ENCODE results near the gene KRT17. TPM values are rescaled to one million over a fixed set of nuclear protein-coding genes. Genes with fewer than 3 reads are reported as not detected.

KRT17 gene
- total RNA-seq, 2 donors from 2014 or later: not detected

DNA sequence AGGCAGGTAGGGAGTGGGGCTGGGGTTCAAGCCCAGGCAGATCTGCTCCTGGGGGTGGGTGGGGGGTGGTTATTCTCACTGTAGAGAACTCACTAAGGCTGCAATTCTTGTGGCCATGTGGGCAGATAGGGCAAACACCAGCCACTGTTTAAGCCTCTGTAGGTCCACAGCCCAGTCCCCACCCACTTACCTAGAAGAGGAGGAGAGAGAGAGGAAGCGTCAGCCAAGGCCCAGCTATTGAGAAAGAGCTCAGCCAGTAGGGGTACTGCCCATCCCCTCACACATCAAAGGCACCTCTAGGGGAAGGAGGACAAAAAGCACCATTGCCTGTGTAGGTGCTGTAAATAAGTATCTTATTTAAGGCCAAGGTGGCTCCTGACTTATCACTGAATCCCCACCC, 24.7 kb downstream of the KRT17 start:
- peaks cover 9% of the 10 kb centered on the region for H3K4me1 Mint-ChIP-seq
- no peaks in the 10 kb centered on the region for H3K36me3 Mint-ChIP-seq (ENCODE audit: low read depth)
- H3K27ac ChIP-seq (ENCODE audit: low read depth, low read length): no peak overlapping the region
- no peaks in the 10 kb centered on the region for H3K9me3 Mint-ChIP-seq
- H3K36me3 ChIP-seq (ENCODE audit: control insufficient read depth, insufficient read depth, low read length): no peaks in the 10 kb centered on the region
- no peak for DNase-seq
- H3K4me1 ChIP-seq (ENCODE audit: control insufficient read depth, insufficient read depth, low read length): peaks cover 11% of the 10 kb centered on the region
- TF ChIP-seq, protein P1, sequence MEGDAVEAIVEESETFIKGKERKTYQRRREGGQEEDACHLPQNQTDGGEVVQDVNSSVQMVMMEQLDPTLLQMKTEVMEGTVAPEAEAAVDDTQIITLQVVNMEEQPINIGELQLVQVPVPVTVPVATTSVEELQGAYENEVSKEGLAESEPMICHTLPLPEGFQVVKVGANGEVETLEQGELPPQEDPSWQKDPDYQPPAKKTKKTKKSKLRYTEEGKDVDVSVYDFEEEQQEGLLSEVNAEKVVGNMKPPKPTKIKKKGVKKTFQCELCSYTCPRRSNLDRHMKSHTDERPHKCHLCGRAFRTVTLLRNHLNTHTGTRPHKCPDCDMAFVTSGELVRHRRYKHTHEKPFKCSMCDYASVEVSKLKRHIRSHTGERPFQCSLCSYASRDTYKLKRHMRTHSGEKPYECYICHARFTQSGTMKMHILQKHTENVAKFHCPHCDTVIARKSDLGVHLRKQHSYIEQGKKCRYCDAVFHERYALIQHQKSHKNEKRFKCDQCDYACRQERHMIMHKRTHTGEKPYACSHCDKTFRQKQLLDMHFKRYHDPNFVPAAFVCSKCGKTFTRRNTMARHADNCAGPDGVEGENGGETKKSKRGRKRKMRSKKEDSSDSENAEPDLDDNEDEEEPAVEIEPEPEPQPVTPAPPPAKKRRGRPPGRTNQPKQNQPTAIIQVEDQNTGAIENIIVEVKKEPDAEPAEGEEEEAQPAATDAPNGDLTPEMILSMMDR (conservative IDR thresholded peaks at IDR 0.05): no peak
- WGBS, 2 experiments (ENCODE audit: insufficient coverage in 1 of 2, insufficient read length in 1 of 2): no CpG with 5 or more reads among the region's 1 CpG
- no peak overlapping the region for H3K27ac Mint-ChIP-seq
- no peak overlapping the region for H3K4me3 ChIP-seq (ENCODE audit: low read length)
- no peak overlapping the region for H3K4me3 Mint-ChIP-seq
- H3K27me3 ChIP-seq (ENCODE audit: control insufficient read depth, insufficient read depth, low read length, poor library complexity, severe bottlenecking): no peaks in the 10 kb centered on the region
- H3K27me3 Mint-ChIP-seq (ENCODE audit: insufficient read depth): peaks cover 9% of the 10 kb centered on the region
- no peaks in the 10 kb centered on the region for H3K9me3 ChIP-seq (ENCODE audit: control insufficient read depth, low read length)
- no peak overlapping the region for H3K9ac ChIP-seq (ENCODE audit: extremely low read depth, low read length, poor library complexity, severe bottlenecking)

DNA sequence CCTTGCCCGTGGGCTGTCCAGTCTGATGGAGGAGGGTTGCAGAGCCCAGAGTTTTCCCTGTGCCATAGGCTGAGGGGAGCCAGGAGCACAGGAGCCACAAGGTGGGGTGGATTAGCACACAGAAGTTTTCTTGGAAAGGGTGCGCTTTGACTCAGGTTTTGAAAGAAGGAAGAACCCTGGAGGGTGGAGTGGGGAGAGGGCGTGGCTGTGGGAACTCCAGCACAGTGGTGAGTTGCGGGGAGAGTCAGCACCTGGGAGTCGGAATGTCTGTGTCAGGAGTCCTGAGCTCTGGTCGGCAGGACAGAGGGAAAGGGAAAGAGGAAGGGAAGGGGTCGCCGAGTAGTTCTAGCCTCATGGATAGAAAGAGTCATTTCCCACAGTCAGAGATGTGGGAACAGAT, 28.8 kb downstream of the KRT17 start:
- no peak overlapping the region for H3K4me3 ChIP-seq (ENCODE audit: low read length)
- Mint-ChIP-seq H3K27ac (no peak overlapping the region), H3K9me3 (no peaks in the 10 kb centered on the region)

DNA sequence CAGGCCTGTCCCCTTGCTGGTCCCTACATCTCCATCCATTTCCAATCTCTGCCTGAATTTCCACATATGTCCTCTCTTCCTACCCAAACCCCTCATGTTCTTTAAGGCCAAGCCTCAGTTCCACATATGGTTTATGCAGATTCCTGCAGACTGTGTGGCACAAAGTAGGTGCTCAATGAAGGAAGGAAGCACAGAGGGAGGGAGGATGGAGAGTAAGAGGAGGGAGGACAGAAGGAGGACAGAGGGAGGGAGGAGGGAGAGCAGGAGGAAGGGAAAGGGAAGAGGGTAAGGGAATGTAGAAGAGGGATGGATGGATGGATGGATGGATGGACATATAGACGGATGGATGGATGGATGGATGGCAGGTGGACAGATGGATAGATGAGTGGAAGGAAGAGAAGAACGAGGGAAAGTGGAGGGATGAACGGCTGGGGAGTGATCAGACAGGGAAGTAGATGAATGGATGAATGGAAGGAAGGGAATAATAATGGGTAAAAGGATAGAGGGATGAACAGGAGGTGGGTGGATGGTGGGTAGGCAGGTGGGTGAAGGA, 29.9 kb downstream of the KRT17 start:
- H3K27me3 Mint-ChIP-seq (ENCODE audit: insufficient read depth): peaks cover 18% of the 10 kb centered on the region
- no peak overlapping the region for H3K27ac ChIP-seq (ENCODE audit: low read depth, low read length)
- H3K9ac ChIP-seq (ENCODE audit: extremely low read depth, low read length, poor library complexity, severe bottlenecking): no peak overlapping the region
- H3K4me1 Mint-ChIP-seq: no peaks in the 10 kb centered on the region
- no peaks in the 10 kb centered on the region for H3K4me1 ChIP-seq (ENCODE audit: control insufficient read depth, insufficient read depth, low read length)
- no peak for DNase-seq
- H3K36me3 ChIP-seq (ENCODE audit: control insufficient read depth, insufficient read depth, low read length): no peaks in the 10 kb centered on the region
- no peak overlapping the region for H3K27ac Mint-ChIP-seq
- H3K9me3 ChIP-seq (ENCODE audit: control insufficient read depth, low read length): no peaks in the 10 kb centered on the region
- no peaks in the 10 kb centered on the region for H3K27me3 ChIP-seq (ENCODE audit: control insufficient read depth, insufficient read depth, low read length, poor library complexity, severe bottlenecking)
- H3K36me3 Mint-ChIP-seq (ENCODE audit: low read depth): no peaks in the 10 kb centered on the region
- TF ChIP-seq, protein P1 (conservative IDR thresholded peaks at IDR 0.05): no peak
- no peak overlapping the region for H3K4me3 Mint-ChIP-seq
- no peaks in the 10 kb centered on the region for H3K9me3 Mint-ChIP-seq
- WGBS, 2 experiments (ENCODE audit: insufficient coverage in 1 of 2, insufficient read length in 1 of 2): 58 to 67% methylated on average over 3 of the region's 3 CpGs
- no peak overlapping the region for H3K4me3 ChIP-seq (ENCODE audit: low read length)

More for the DNA sequence above, 28.8 kb downstream of the KRT17 start:
- 83 to 88% methylated on average over 6 to 8 of the region's 8 CpGs for whole genome bisulfite sequencing, 2 experiments (ENCODE audit: insufficient coverage in 1 of 2, insufficient read length in 1 of 2)
- Mint-ChIP-seq H3K4me1 (no peaks in the 10 kb centered on the region), H3K36me3 (ENCODE audit: low read depth) (no peaks in the 10 kb centered on the region), H3K27me3 (ENCODE audit: insufficient read depth) (peaks cover 18% of the 10 kb centered on the region), H3K4me3 (no peak overlapping the region)
- no peak overlapping the region for H3K9ac ChIP-seq (ENCODE audit: extremely low read depth, low read length, poor library complexity, severe bottlenecking)
- no peaks in the 10 kb centered on the region for H3K4me1 ChIP-seq (ENCODE audit: control insufficient read depth, insufficient read depth, low read length)
- no peaks in the 10 kb centered on the region for H3K27me3 ChIP-seq (ENCODE audit: control insufficient read depth, insufficient read depth, low read length, poor library complexity, severe bottlenecking)
- no peak for DNase-seq
- no peaks in the 10 kb centered on the region for H3K36me3 ChIP-seq (ENCODE audit: control insufficient read depth, insufficient read depth, low read length)
- TF ChIP-seq, protein P1 (conservative IDR thresholded peaks at IDR 0.05): no peak
- no peak overlapping the region for H3K27ac ChIP-seq (ENCODE audit: low read depth, low read length)
- H3K9me3 ChIP-seq (ENCODE audit: control insufficient read depth, low read length): no peaks in the 10 kb centered on the region
